ENCODE data around the gene ENDOD1. TPM values are rescaled to one million over a fixed set of nuclear protein-coding genes. Genes with fewer than 3 reads are reported as not detected.

The ENDOD1 gene, protein sequence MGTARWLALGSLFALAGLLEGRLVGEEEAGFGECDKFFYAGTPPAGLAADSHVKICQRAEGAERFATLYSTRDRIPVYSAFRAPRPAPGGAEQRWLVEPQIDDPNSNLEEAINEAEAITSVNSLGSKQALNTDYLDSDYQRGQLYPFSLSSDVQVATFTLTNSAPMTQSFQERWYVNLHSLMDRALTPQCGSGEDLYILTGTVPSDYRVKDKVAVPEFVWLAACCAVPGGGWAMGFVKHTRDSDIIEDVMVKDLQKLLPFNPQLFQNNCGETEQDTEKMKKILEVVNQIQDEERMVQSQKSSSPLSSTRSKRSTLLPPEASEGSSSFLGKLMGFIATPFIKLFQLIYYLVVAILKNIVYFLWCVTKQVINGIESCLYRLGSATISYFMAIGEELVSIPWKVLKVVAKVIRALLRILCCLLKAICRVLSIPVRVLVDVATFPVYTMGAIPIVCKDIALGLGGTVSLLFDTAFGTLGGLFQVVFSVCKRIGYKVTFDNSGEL
- total RNA-seq (69.0 TPM), polyA plus RNA-seq (ENCODE audit: insufficient read depth, low read depth, low replicate concordance) (19.3 TPM)
- long read RNA-seq, donor 1, full-length matches to known transcripts = 6 of 6 reads
- long read RNA-seq, donor 1, partial matches to known transcripts = 0 of 6 reads
- long read RNA-seq, donor 1, other reads (novel, unspliced or antisense) = 0 of 6 reads
- long read RNA-seq, donor 2, full-length matches to known transcripts = 5 of 5 reads
- long read RNA-seq, donor 2, partial matches to known transcripts = 0 of 5 reads
- long read RNA-seq, donor 2, other reads (novel, unspliced or antisense) = 0 of 5 reads
- long read RNA-seq, donor 3, full-length matches to known transcripts = 10 of 10 reads
- long read RNA-seq, donor 3, partial matches to known transcripts = 0 of 10 reads
- long read RNA-seq, donor 3, other reads (novel, unspliced or antisense) = 0 of 10 reads
- long read RNA-seq, donor 4, full-length matches to known transcripts = 7 of 7 reads
- long read RNA-seq, donor 4, partial matches to known transcripts = 0 of 7 reads
- long read RNA-seq, donor 4, other reads (novel, unspliced or antisense) = 0 of 7 reads
- long read RNA-seq, donor 5 = 0 reads
- long read RNA-seq, donor 6, full-length matches to known transcripts = 1 of 1 reads
- long read RNA-seq, donor 6, partial matches to known transcripts = 0 of 1 reads
- long read RNA-seq, donor 6, other reads (novel, unspliced or antisense) = 0 of 1 reads
- long read RNA-seq, donor 7, full-length matches to known transcripts = 60 of 79 reads
- long read RNA-seq, donor 7, partial matches to known transcripts = 18 of 79 reads
- long read RNA-seq, donor 7, other reads (novel, unspliced or antisense) = 1 of 79 reads
- long read RNA-seq, donor 8, full-length matches to known transcripts = 5 of 5 reads
- long read RNA-seq, donor 8, partial matches to known transcripts = 0 of 5 reads
- long read RNA-seq, donor 8, other reads (novel, unspliced or antisense) = 0 of 5 reads
- long read RNA-seq, donor 9, full-length matches to known transcripts = 4 of 4 reads
- long read RNA-seq, donor 9, partial matches to known transcripts = 0 of 4 reads
- long read RNA-seq, donor 9, other reads (novel, unspliced or antisense) = 0 of 4 reads
- long read RNA-seq, donor 10, full-length matches to known transcripts = 12 of 12 reads
- long read RNA-seq, donor 10, partial matches to known transcripts = 0 of 12 reads
- long read RNA-seq, donor 10, other reads (novel, unspliced or antisense) = 0 of 12 reads

- Histone ChIP-seq H3K4me1 (ENCODE audit: control insufficient read depth in 2 of 3, insufficient read depth in 2 of 3, low read depth in 1 of 3, low read length in 3 of 3) (peaks cover 0 to 28% (median 16%) of the 10 kb centered on the region in 3 donors), H3K9ac (ENCODE audit: low read length in 3 of 3) (peak within 1 kb of the TSS; percentile 14 to 78 (median 34)), H3K36me3 (ENCODE audit: control insufficient read depth in 2 of 3, insufficient read depth in 3 of 3, low read length in 3 of 3) (no peaks in the 10 kb centered on the region), H3K27ac (ENCODE audit: low read depth in 2 of 2, low read length in 2 of 2) (peak within 1 kb of the TSS; percentile 88 to 91), H3K9me3 (ENCODE audit: control insufficient read depth in 2 of 3, insufficient read depth in 1 of 3, low read length in 3 of 3) (no peaks in the 10 kb centered on the region), H3K4me3 (ENCODE audit: low read length in 3 of 3) (peak within 1 kb of the TSS; percentile 54 to 79 (median 55)), H3K27me3 (ENCODE audit: control insufficient read depth, insufficient read depth, low read length) (no peaks in the 10 kb centered on the region)
- intact Hi-C loops (cut with DNase I) = no loop called here
- TF ChIP-seq, protein P1, sequence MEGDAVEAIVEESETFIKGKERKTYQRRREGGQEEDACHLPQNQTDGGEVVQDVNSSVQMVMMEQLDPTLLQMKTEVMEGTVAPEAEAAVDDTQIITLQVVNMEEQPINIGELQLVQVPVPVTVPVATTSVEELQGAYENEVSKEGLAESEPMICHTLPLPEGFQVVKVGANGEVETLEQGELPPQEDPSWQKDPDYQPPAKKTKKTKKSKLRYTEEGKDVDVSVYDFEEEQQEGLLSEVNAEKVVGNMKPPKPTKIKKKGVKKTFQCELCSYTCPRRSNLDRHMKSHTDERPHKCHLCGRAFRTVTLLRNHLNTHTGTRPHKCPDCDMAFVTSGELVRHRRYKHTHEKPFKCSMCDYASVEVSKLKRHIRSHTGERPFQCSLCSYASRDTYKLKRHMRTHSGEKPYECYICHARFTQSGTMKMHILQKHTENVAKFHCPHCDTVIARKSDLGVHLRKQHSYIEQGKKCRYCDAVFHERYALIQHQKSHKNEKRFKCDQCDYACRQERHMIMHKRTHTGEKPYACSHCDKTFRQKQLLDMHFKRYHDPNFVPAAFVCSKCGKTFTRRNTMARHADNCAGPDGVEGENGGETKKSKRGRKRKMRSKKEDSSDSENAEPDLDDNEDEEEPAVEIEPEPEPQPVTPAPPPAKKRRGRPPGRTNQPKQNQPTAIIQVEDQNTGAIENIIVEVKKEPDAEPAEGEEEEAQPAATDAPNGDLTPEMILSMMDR (IDR thresholded peaks at IDR 0.05; ENCODE audit: borderline replicate concordance, extremely low read depth, insufficient read depth) = peak; percentile 0
- FAIRE-seq (no peak), DNase-seq (peak; percentile 87 to 96 (median 91))
These were observed at the start of gene ENDOD1 for GRCh38 chr11:95089620-95090542. Gene ENDOD1, plus strand, starts transcription at chr11:95089846. Its CDS starts 82 bp downstream, at chr11:95089928.

DNA sequence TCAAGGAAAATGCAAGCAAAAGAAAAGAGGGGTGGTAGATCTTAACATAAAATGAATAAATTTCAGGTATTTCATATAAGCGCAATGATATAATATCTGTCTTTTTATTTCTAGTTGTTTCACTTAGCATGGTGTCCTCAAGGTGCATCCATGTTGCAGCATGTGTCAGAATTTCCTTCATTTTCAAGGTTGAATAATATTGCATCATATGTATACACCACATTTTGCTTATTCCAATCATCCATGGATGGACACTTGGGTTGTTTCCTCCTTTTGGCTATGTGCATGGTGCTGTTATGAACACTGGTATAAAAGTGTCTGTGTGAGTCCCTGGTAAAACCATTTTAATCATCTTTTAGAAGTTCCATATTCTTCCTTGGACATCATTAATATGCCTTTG lies 47.4 kb upstream of the ENDOD1 start:
- Histone ChIP-seq H3K27me3 (ENCODE audit: control insufficient read depth, insufficient read depth, low read length) (no peaks in the 10 kb centered on the region), H3K4me3 (ENCODE audit: low read length in 3 of 3) (no peak overlapping the region), H3K27ac (ENCODE audit: low read depth in 2 of 2, low read length in 2 of 2) (no peak overlapping the region), H3K9me3 (ENCODE audit: control insufficient read depth in 2 of 3, insufficient read depth in 1 of 3, low read length in 3 of 3) (no peaks in the 10 kb centered on the region), H3K4me1 (ENCODE audit: control insufficient read depth in 2 of 3, insufficient read depth in 2 of 3, low read depth in 1 of 3, low read length in 3 of 3) (no peaks in the 10 kb centered on the region), H3K9ac (ENCODE audit: low read length in 3 of 3) (no peak overlapping the region), H3K36me3 (ENCODE audit: control insufficient read depth in 2 of 3, insufficient read depth in 3 of 3, low read length in 3 of 3) (no peaks in the 10 kb centered on the region)
- FAIRE-seq = no peak
- TF ChIP-seq, protein P1 (IDR thresholded peaks at IDR 0.05; ENCODE audit: borderline replicate concordance, extremely low read depth, insufficient read depth) = no peak
- no peak for DNase-seq
- intact Hi-C loops (cut with DNase I) = no loop called here

Measured in kidney (tissue), 22 donors.